Measurements from ENCODE around the gene DDX25. TPM values are rescaled to one million over a fixed set of nuclear protein-coding genes. Genes with fewer than 3 reads are reported as not detected.

The DDX25 gene
- total RNA-seq, 2 experiments from 2014 or later: 0.14 to 0.26 TPM

GRCh38 chr11:125959511-125959910 lies 55.2 kb downstream of the DDX25 start:
- peaks cover 5% of the 10 kb centered on the region for H3K36me3 Mint-ChIP-seq
- no peaks in the 10 kb centered on the region for H3K27me3 Mint-ChIP-seq
- H3K9me3 Mint-ChIP-seq: peaks cover 9% of the 10 kb centered on the region
- no peak overlapping the region for H3K27ac Mint-ChIP-seq
- no peak for DNase-seq
- no peak overlapping the region for H3K4me3 Mint-ChIP-seq
- H3K4me1 Mint-ChIP-seq: no peaks in the 10 kb centered on the region

GRCh38 chr11:125959931-125960330 lies 55.6 kb downstream of the DDX25 start:
- DNase-seq: no peak
- peaks cover 9% of the 10 kb centered on the region for H3K9me3 Mint-ChIP-seq

GRCh38 chr11:125960771-125961170 lies 56.5 kb downstream of the DDX25 start:
- no peaks in the 10 kb centered on the region for H3K4me1 Mint-ChIP-seq
- H3K27ac Mint-ChIP-seq: no peak overlapping the region
- H3K4me3 Mint-ChIP-seq: no peak overlapping the region
- DNase-seq: no peak
- H3K9me3 Mint-ChIP-seq: peaks cover 9% of the 10 kb centered on the region
- H3K36me3 Mint-ChIP-seq: peaks cover 5% of the 10 kb centered on the region
- no peaks in the 10 kb centered on the region for H3K27me3 Mint-ChIP-seq

More at GRCh38 chr11:125959931-125960330, 55.6 kb downstream of the DDX25 start:
- no peaks in the 10 kb centered on the region for H3K4me1 Mint-ChIP-seq
- H3K4me3 Mint-ChIP-seq: no peak overlapping the region
- no peaks in the 10 kb centered on the region for H3K27me3 Mint-ChIP-seq
- peaks cover 5% of the 10 kb centered on the region for H3K36me3 Mint-ChIP-seq
- no peak overlapping the region for H3K27ac Mint-ChIP-seq

GRCh38 chr11:125967515-125967914 lies 63.2 kb downstream of the DDX25 start:
- no peak overlapping the region for H3K27ac Mint-ChIP-seq
- H3K9me3 Mint-ChIP-seq: peaks cover 8% of the 10 kb centered on the region
- no peaks in the 10 kb centered on the region for H3K27me3 Mint-ChIP-seq
- no peak for DNase-seq
- no peak overlapping the region for H3K4me3 Mint-ChIP-seq
- H3K36me3 Mint-ChIP-seq: peaks cover 4% of the 10 kb centered on the region
- H3K4me1 Mint-ChIP-seq: no peaks in the 10 kb centered on the region

- no peaks in the 10 kb centered on the region for H3K27me3 Mint-ChIP-seq
- no peak for DNase-seq
- H3K9me3 Mint-ChIP-seq: no peaks in the 10 kb centered on the region
- no peak overlapping the region for H3K4me3 Mint-ChIP-seq
- no peaks in the 10 kb centered on the region for H3K4me1 Mint-ChIP-seq
- H3K27ac Mint-ChIP-seq: no peak overlapping the region
- H3K36me3 Mint-ChIP-seq: no peaks in the 10 kb centered on the region
Observed at GRCh38 chr11:125968354-125968753, 64.0 kb downstream of the DDX25 start.

GRCh38 chr11:125971618-125972017 lies 67.3 kb downstream of the DDX25 start:
- Mint-ChIP-seq H3K9me3 (no peaks in the 10 kb centered on the region), H3K36me3 (no peaks in the 10 kb centered on the region), H3K4me1 (no peaks in the 10 kb centered on the region), H3K4me3 (no peak overlapping the region), H3K27ac (no peak overlapping the region), H3K27me3 (no peaks in the 10 kb centered on the region)
- DNase-seq: no peak

- Mint-ChIP-seq H3K4me3 (no peak overlapping the region), H3K4me1 (no peaks in the 10 kb centered on the region), H3K36me3 (no peaks in the 10 kb centered on the region), H3K27me3 (no peaks in the 10 kb centered on the region), H3K27ac (no peak overlapping the region), H3K9me3 (no peaks in the 10 kb centered on the region)
- DNase-seq: no peak
Observed at GRCh38 chr11:125974284-125974683, 70.0 kb downstream of the DDX25 start.

- Mint-ChIP-seq H3K4me3 (no peak overlapping the region), H3K9me3 (no peaks in the 10 kb centered on the region), H3K36me3 (no peaks in the 10 kb centered on the region), H3K27ac (no peak overlapping the region), H3K27me3 (no peaks in the 10 kb centered on the region), H3K4me1 (no peaks in the 10 kb centered on the region)
- DNase-seq: no peak
Observed at GRCh38 chr11:125975634-125976033, 71.3 kb downstream of the DDX25 start.

- Mint-ChIP-seq H3K27me3 (no peaks in the 10 kb centered on the region), H3K4me3 (no peak overlapping the region), H3K4me1 (no peaks in the 10 kb centered on the region), H3K9me3 (no peaks in the 10 kb centered on the region), H3K27ac (no peak overlapping the region), H3K36me3 (no peaks in the 10 kb centered on the region)
- no peak for DNase-seq
Observed at GRCh38 chr11:125976156-125976555, 71.8 kb downstream of the DDX25 start.

GRCh38 chr11:125977333-125977732 lies 73.0 kb downstream of the DDX25 start:
- Mint-ChIP-seq H3K9me3 (no peaks in the 10 kb centered on the region), H3K4me3 (no peak overlapping the region), H3K36me3 (no peaks in the 10 kb centered on the region), H3K4me1 (no peaks in the 10 kb centered on the region), H3K27me3 (no peaks in the 10 kb centered on the region), H3K27ac (no peak overlapping the region)
- no peak for DNase-seq

- DNase-seq: no peak
- no peak overlapping the region for H3K27ac Mint-ChIP-seq
- H3K36me3 Mint-ChIP-seq: no peaks in the 10 kb centered on the region
Observed at GRCh38 chr11:125978181-125978716, 73.9 kb downstream of the DDX25 start.

More at GRCh38 chr11:125978181-125978716, 73.9 kb downstream of the DDX25 start:
- Mint-ChIP-seq H3K4me3 (no peak overlapping the region), H3K4me1 (no peaks in the 10 kb centered on the region), H3K9me3 (no peaks in the 10 kb centered on the region), H3K27me3 (no peaks in the 10 kb centered on the region)

Other genes starting within 250 kb of the DDX25 start
- not detected for gene ACRV1, start 223.7 kb upstream of the DDX25 start, total RNA-seq
- not detected for gene PATE1, start 158.2 kb upstream of the DDX25 start, total RNA-seq
- not detected for gene PATE2, start 125.7 kb upstream of the DDX25 start, total RNA-seq
- gene PATE3, start 116.4 kb upstream of the DDX25 start, total RNA-seq: not detected
- not detected for gene PATE4, start 71.2 kb upstream of the DDX25 start, total RNA-seq
- 1 to 10 TPM; 8.0 to 8.1 TPM for gene HYLS1, start 16.8 kb upstream of the DDX25 start, total RNA-seq
- 10 to 100 TPM; 16.1 to 23.3 TPM for gene PUS3, start 1.3 kb upstream of the DDX25 start, total RNA-seq
- not detected for gene VSIG10L2, start 41.5 kb downstream of the DDX25 start, total RNA-seq
- 1 to 10 TPM; 2.0 to 2.6 TPM for gene CDON, start 158.4 kb downstream of the DDX25 start, total RNA-seq

All from activated naive CD8-positive, alpha-beta T cell treated with anti-CD3 and anti-CD28 coated beads for 36 hours (primary cell).